ENCODE measurements around the gene VEPH1. TPM values are rescaled to one million over a fixed set of nuclear protein-coding genes. Genes with fewer than 3 reads are reported as not detected.
A peak's percentile ranks its signal among the peaks of the same experiment; 100 is the strongest.

VEPH1 gene
- polyA plus RNA-seq, 12 donors = 0.46 to 3.8 (median 0.94) TPM; not detected in 2

GRCh38 chr3:157479464-157480243 lies 23.6 kb downstream of the VEPH1 start:
- DNase-seq = no peak

GRCh38 chr3:157477441-157477840 lies 25.8 kb downstream of the VEPH1 start:
- DNase-seq = no peak

- no peak for DNase-seq
These were observed 27.2 kb downstream of the VEPH1 start for GRCh38 chr3:157475921-157476414.

- DNase-seq = no peak
These were observed 30.6 kb downstream of the VEPH1 start for GRCh38 chr3:157472648-157473047.

GRCh38 chr3:157471064-157471463 lies 32.2 kb downstream of the VEPH1 start:
- no peak for DNase-seq

GRCh38 chr3:157469561-157470294 lies 33.5 kb downstream of the VEPH1 start:
- no peak for DNase-seq

GRCh38 chr3:157467200-157467599 lies 36.0 kb downstream of the VEPH1 start:
- no peak for DNase-seq

GRCh38 chr3:157465741-157466140 lies 37.5 kb downstream of the VEPH1 start:
- no peak for DNase-seq

- DNase-seq = peak; percentile 27
These were observed 38.9 kb downstream of the VEPH1 start for GRCh38 chr3:157464321-157464720.

GRCh38 chr3:157463816-157464215 lies 39.4 kb downstream of the VEPH1 start:
- DNase-seq = no peak

GRCh38 chr3:157460253-157460652 lies 43.0 kb downstream of the VEPH1 start:
- DNase-seq = no peak

GRCh38 chr3:157459706-157460105 lies 43.5 kb downstream of the VEPH1 start:
- DNase-seq = no peak

- DNase-seq = no peak
These were observed 49.4 kb downstream of the VEPH1 start for GRCh38 chr3:157453824-157454223.

GRCh38 chr3:157452097-157452496 lies 51.1 kb downstream of the VEPH1 start:
- no peak for DNase-seq

GRCh38 chr3:157447026-157447694 lies 56.1 kb downstream of the VEPH1 start:
- peak; percentile 35 for DNase-seq

- no peak for DNase-seq
These were observed 57.4 kb downstream of the VEPH1 start for GRCh38 chr3:157445857-157446256.

- no peak for DNase-seq
These were observed 58.4 kb downstream of the VEPH1 start for GRCh38 chr3:157444797-157445184.

- DNase-seq = peak; percentile 31
These were observed 59.1 kb downstream of the VEPH1 start for GRCh38 chr3:157443905-157444796.

- DNase-seq = no peak
These were observed 60.5 kb downstream of the VEPH1 start for GRCh38 chr3:157442729-157443128.

- DNase-seq = no peak
These were observed 62.1 kb downstream of the VEPH1 start for GRCh38 chr3:157441102-157441624.

GRCh38 chr3:157438194-157438730 lies 65.0 kb downstream of the VEPH1 start:
- DNase-seq = peak; percentile 48
